Spleen (tissue), 11 donors: Measurements from ENCODE around the gene ID2. TPM values are rescaled to one million over a fixed set of nuclear protein-coding genes. Genes with fewer than 3 reads are reported as not detected.

ENCODE experiments used
- DNase-seq: peaks from one replicate; pipeline ENCODE4 v3.0.0-alpha.2; 2020
- H3K27ac ChIP-seq, 8 donors: fragments of 200-600 bp; sonication (generic) in 7 of 8; 1 replicate in 4 of 8; 2 replicates in 4 of 8; pipeline versions ENCODE4 v1.5.0 to v1.8.0; 2016 to 2021; ENCODE audit warnings: inconsistent platforms in 4 of 8, mild to moderate bottlenecking in 4 of 8, moderate library complexity in 1 of 8
- H3K27me3 ChIP-seq, 7 donors: fragments of 200-600 bp; sonication (generic) in 6 of 7; replicated peaks in 1 of 7; 1 replicate in 4 of 7; 2 replicates in 3 of 7; pipeline versions ENCODE4 v1.5.0 to v1.8.0; 2016 to 2021; ENCODE audit warnings: inconsistent platforms in 3 of 7, mild to moderate bottlenecking in 1 of 7
- H3K36me3 ChIP-seq, 6 donors: fragments of 200-600 bp; sonication (generic) in 5 of 6; 1 replicate in 4 of 6; 2 replicates in 2 of 6; pipeline versions ENCODE4 v1.5.0 to v1.8.0; 2016 to 2021; ENCODE audit warnings: inconsistent platforms in 2 of 6
- H3K4me1 ChIP-seq, 6 donors: fragments of 200-600 bp; sonication (generic) in 5 of 6; 1 replicate in 3 of 6; 2 replicates in 3 of 6; pipeline versions ENCODE4 v1.5.0 to v1.8.0; 2016 to 2021; ENCODE audit warnings: inconsistent platforms in 3 of 6
- H3K4me3 ChIP-seq, 8 donors: fragments of 200-600 bp; sonication (generic) in 7 of 8; 1 replicate in 4 of 8; 2 replicates in 4 of 8; pipeline versions ENCODE4 v1.5.0 to v1.8.0; 2016 to 2021; ENCODE audit warnings: inconsistent platforms in 4 of 8, mild to moderate bottlenecking in 4 of 8, moderate library complexity in 2 of 8
- H3K9me3 ChIP-seq, 8 donors: fragments of 200-600 bp; sonication (generic) in 7 of 8; 1 replicate in 4 of 8; 2 replicates in 4 of 8; pipeline versions ENCODE4 v1.5.0 to v1.8.0; 2016 to 2021; ENCODE audit warnings: inconsistent platforms in 4 of 8
- CTCF ChIP-seq, 11 experiments: fragments of 200-600 bp in 7 of 11; fragments of 450-650 bp in 4 of 11; sonication (generic) in 4 of 11; IDR thresholded peaks in 8 of 11; conservative IDR thresholded peaks in 3 of 11; 1 replicate in 7 of 11; 2 replicates in 4 of 11; pipeline versions ENCODE4 v1.4.0 to v1.8.0; 2016 to 2021; ENCODE audit warnings: antibody characterized with exemption in 11 of 11, inconsistent platforms in 4 of 11, mild to moderate bottlenecking in 1 of 11
- POLR2A ChIP-seq, 3 donors: fragments of 450-650 bp; IDR thresholded peaks; one replicate each; pipeline ENCODE4 v1.5.1; 2017; ENCODE audit warnings: antibody characterized with exemption in 3 of 3, mild to moderate bottlenecking in 1 of 3
- POLR2AphosphoS5 ChIP-seq, 3 donors: sonication (generic); formaldehyde crosslinking; IDR thresholded peaks; one replicate each; pipeline ENCODE4 v1.5.1; 2017; ENCODE audit warnings: antibody characterized with exemption in 3 of 3
- WGBS, 5 donors: extraction: QIAGEN DNeasy Blood & Tissue Kit in 3 of 5; methylation state at CpG; one replicate each; pipeline versions ENCODE4 v1.1.5 to v1.1.7; 2013 to 2018; 5-methylcytosine and 5-hydroxymethylcytosine counted together
- intact Hi-C: fragments of 100-400 bp; cut with DNase I; formaldehyde crosslinking; loops from one replicate; pipeline ENCODE4 v1.15.0; 2023; ENCODE audit warnings: low total_unique reads
- polyA plus RNA-seq, 3 donors: library from polyadenylated mRNA; stranded (reverse); fragments of 200-250 nt; gene quantifications; one replicate each; pipeline ENCODE4 v1.2.1, GENCODE V29; 2013
- total RNA-seq, 7 donors: library from RNA; depleted of rRNA in 3 of 7; stranded (reverse); fragments of >200 nt in 3 of 7; fragmentation: NEBNext Ultra II Directional in 4 of 7; extraction: Animal tissue kit (Norgen Biotek cat#: 25700) in 4 of 7; gene quantifications; one replicate each; pipeline versions ENCODE4 v1.1.0 to v1.2.1, GENCODE V29; 2016 to 2021
- donor health status: healthy with polysubstance abuse.
- donor health status: DM: no; HTN: no; CAD: no; lungs with moderate emphysema.
- donor health status: DM: no; HTN: no; CAD: no.
- donor health status: Bipolar disorder and iron deficiency.
- donor health status: healthy.
- donor health status: DM: no; HTN: no; CAD: no.
- donor health status: DM: yes; HTN: yes; CAD: no.

ID2 gene
- total and polyA plus RNA-seq, 10 donors, result 42.8 to 343 (median 90.1) TPM

GRCh38 chr2:8672940-8673339 is 8.9 kb upstream of the ID2 start:
- peaks cover 0 to 52% (median 16%) of the 10 kb centered on the region in 7 donors for H3K27me3 ChIP-seq
- no peak overlapping the region for H3K4me3 ChIP-seq
- peaks cover 5 to 30% (median 18%) of the 10 kb centered on the region in 8 donors for H3K9me3 ChIP-seq
- no peaks in the 10 kb centered on the region for H3K36me3 ChIP-seq
- TF ChIP-seq CTCF (IDR thresholded peaks at IDR 0.05 in 8 of 11, conservative IDR thresholded peaks at IDR 0.05 in 3 of 11) (no peak), POLR2AphosphoS5 (IDR thresholded peaks at IDR 0.05) (no peak), POLR2A (IDR thresholded peaks at IDR 0.05) (no peak)
- intact Hi-C loops, result no loop called here
- H3K27ac ChIP-seq, result no peak overlapping the region
- peaks cover 2 to 24% (median 19%) of the 10 kb centered on the region in 6 donors for H3K4me1 ChIP-seq
- no peak for DNase-seq
- WGBS, 5 donors, result 73 to 97% (median 87%) methylated on average over 3 of the region's 3 CpGs

GRCh38 chr2:8673381-8673780 is 8.5 kb upstream of the ID2 start:
- no peak for DNase-seq
- no peak overlapping the region for H3K4me3 ChIP-seq
- H3K27ac ChIP-seq, result no peak overlapping the region
- no peak for TF ChIP-seq POLR2A (IDR thresholded peaks at IDR 0.05)
- TF ChIP-seq POLR2AphosphoS5 (IDR thresholded peaks at IDR 0.05), result no peak
- no peak for TF ChIP-seq CTCF (IDR thresholded peaks at IDR 0.05 in 8 of 11, conservative IDR thresholded peaks at IDR 0.05 in 3 of 11)
- no peaks in the 10 kb centered on the region for H3K36me3 ChIP-seq
- WGBS, 5 donors, result 85 to 96% (median 94%) methylated on average over 3 of the region's 3 CpGs
- H3K27me3 ChIP-seq, result peaks cover 0 to 56% (median 19%) of the 10 kb centered on the region in 7 donors
- H3K9me3 ChIP-seq, result peaks cover 5 to 30% (median 18%) of the 10 kb centered on the region in 8 donors
- intact Hi-C loops, result no loop called here
- peaks cover 3 to 28% (median 23%) of the 10 kb centered on the region in 6 donors for H3K4me1 ChIP-seq

- Histone ChIP-seq H3K4me3 (no peak overlapping the region), H3K9me3 (peaks cover 5 to 30% (median 18%) of the 10 kb centered on the region in 8 donors), H3K27ac (no peak overlapping the region), H3K36me3 (no peaks in the 10 kb centered on the region), H3K4me1 (peaks cover 3 to 36% (median 31%) of the 10 kb centered on the region in 6 donors), H3K27me3 (peaks cover 0 to 67% (median 24%) of the 10 kb centered on the region in 7 donors)
- no peak for TF ChIP-seq POLR2A (IDR thresholded peaks at IDR 0.05)
- no peak for TF ChIP-seq POLR2AphosphoS5 (IDR thresholded peaks at IDR 0.05)
- TF ChIP-seq CTCF (IDR thresholded peaks at IDR 0.05 in 8 of 11, conservative IDR thresholded peaks at IDR 0.05 in 3 of 11), result no peak
- intact Hi-C loops, result no loop called here
- 92 to 97% (median 94%) methylated on average over 8 of the region's 8 CpGs for WGBS, 5 donors
- no peak for DNase-seq
Measured at GRCh38 chr2:8674420-8675009, 7.3 kb upstream of the ID2 start.

GRCh38 chr2:8675543-8675942 is 6.3 kb upstream of the ID2 start:
- intact Hi-C loops, result no loop called here
- DNase-seq, result no peak
- no peak for TF ChIP-seq POLR2AphosphoS5 (IDR thresholded peaks at IDR 0.05)
- no peak for TF ChIP-seq CTCF (IDR thresholded peaks at IDR 0.05 in 8 of 11, conservative IDR thresholded peaks at IDR 0.05 in 3 of 11)
- TF ChIP-seq POLR2A (IDR thresholded peaks at IDR 0.05), result no peak
- Histone ChIP-seq H3K4me1 (peaks cover 13 to 47% (median 41%) of the 10 kb centered on the region in 6 donors), H3K9me3 (peaks cover 5 to 30% (median 18%) of the 10 kb centered on the region in 8 donors), H3K27me3 (peaks cover 0 to 77% (median 24%) of the 10 kb centered on the region in 7 donors), H3K36me3 (no peaks in the 10 kb centered on the region), H3K4me3 (no peak overlapping the region), H3K27ac (no peak overlapping the region)
- 82 to 94% (median 89%) methylated on average over 5 of the region's 5 CpGs for WGBS, 5 donors
